22Rv1 (cell line): ENCODE data around the gene ADCY6.

Experiments used
- H3K27ac ChIP-seq: fragments of 450-650 bp; 2 replicates; pipeline ENCODE4 v1.5.1; 2017
- ZFX ChIP-seq: fragments of 450-650 bp; IDR thresholded peaks from 2 replicates; pipeline ENCODE4 v1.6.1; 2017; ENCODE audit warnings: antibody characterized with exemption, borderline replicate concordance
- TF ChIP-seq, protein P1 (sequence below): fragments of 450-650 bp; IDR thresholded peaks from 2 replicates; pipeline ENCODE4 v1.5.1; 2017; ENCODE audit warnings: mild to moderate bottlenecking

The ADCY6 gene

DNA sequence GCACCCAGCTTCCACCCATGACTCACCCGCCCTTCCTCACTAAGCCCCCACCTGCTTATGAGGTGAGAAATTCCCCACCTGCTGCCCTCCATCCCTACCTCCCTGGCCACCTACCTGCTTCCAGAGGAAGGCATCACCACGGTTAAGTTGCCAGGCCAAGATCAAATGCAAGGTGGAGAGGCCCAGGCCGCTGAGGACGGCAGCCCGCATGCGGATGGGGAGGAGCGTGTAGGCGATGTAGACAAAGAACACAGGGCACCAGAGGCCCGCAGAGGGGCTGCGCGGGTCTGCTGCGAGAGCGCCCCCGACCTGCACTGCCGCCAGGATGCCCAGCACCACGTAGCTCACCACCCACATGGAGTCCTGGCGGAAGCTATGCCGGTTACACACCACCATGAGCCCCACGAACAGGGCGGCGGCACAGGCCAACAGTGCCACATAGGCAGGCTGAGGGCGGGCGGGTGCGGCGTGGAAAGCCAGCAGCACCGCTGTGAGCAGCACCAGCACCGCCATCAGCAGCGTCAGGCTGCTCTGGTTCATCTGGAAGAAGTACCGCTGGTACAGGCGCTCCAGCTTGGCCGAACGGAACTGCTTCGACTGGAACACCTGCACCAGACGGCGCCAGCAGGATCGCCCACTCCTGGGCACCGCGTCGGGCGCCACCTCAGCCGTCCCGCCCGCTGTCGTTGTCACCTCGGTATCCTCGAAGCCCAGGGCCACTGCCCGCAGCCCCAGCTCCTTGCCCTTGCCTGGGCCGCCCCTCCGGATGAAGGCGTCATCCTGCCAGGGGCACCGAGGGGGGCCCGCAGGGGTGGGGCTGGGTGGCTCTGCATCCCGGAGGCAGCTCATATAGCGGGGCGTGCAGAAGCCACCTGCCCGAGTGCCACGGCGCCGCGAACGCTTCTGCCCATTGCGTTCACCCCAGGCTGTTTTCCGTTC lies 6.2 kb downstream of the ADCY6 start:
- peak overlapping the region; percentile 95 for H3K27ac ChIP-seq
- TF ChIP-seq, protein P1, sequence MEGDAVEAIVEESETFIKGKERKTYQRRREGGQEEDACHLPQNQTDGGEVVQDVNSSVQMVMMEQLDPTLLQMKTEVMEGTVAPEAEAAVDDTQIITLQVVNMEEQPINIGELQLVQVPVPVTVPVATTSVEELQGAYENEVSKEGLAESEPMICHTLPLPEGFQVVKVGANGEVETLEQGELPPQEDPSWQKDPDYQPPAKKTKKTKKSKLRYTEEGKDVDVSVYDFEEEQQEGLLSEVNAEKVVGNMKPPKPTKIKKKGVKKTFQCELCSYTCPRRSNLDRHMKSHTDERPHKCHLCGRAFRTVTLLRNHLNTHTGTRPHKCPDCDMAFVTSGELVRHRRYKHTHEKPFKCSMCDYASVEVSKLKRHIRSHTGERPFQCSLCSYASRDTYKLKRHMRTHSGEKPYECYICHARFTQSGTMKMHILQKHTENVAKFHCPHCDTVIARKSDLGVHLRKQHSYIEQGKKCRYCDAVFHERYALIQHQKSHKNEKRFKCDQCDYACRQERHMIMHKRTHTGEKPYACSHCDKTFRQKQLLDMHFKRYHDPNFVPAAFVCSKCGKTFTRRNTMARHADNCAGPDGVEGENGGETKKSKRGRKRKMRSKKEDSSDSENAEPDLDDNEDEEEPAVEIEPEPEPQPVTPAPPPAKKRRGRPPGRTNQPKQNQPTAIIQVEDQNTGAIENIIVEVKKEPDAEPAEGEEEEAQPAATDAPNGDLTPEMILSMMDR = no peak
- TF ChIP-seq ZFX = no peak

DNA sequence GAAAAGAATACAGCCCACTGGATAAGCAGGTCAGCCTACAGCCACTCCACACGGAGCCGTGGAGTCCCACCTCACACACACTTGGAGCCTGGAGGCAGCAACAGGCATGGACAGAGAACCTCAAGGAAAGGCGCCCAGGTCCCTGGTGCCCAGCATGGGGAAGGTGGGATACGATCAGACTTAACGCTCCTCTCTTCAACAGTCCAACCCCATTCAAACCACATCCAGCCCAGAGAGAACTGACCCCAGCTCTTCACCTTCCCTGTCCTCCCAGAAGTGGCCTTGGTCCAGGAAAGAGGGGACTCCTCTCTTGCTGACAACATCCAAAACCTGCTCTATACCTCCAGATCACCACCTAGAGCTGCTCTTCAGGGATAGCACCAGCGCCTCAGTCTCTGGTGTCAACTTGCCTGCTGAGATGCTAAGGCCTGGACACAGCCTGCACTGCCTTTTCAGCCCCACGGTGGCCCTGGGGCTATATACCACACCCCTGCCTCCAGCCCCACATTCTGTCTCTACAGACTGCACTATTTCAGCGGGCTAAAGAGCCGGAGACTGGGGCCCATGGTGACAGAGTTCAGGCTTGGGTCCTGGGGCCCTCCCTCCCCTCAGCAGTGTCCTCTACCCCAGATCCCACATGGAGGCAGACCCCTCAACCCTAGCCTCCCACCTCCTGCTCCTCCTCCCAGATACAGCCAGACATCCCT lies 7.0 kb downstream of the ADCY6 start:
- H3K27ac ChIP-seq = peak overlapping the region; percentile 95

DNA sequence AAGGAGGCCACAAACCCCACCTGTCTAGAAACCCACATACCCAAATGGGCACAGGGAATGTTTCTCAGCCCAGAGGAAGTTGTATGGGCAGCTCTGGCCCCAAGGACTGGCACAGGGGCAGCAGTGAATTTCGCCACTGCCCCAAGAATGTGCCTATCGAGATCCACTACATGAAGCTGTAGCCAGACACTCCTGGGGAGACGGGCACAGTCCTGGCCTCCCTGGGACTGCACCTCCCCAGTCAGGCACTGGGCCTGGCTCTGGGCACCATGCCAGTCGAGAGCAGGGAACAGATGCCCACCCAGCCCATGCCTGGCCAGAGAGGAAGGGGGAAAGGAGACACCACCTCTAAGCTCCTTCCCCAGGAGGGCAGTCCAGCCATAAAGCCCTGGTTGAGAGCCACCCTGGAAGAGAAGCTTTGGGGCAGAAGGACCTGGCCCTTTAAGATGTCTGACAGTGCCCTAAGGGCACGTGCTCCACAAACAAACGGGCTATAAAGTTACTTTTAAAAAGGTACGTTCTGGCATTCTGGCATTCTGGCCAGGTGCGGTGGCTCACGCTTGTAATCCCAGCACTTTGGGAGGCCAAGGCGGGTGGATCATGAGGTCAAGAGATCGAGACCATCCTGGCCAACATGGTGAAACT lies 8.4 kb downstream of the ADCY6 start:
- H3K27ac ChIP-seq = peak overlapping the region; percentile 95
- TF ChIP-seq, protein P1 = no peak
- no peak for TF ChIP-seq ZFX

More for the DNA sequence above, 7.0 kb downstream of the ADCY6 start:
- TF ChIP-seq, protein P1 = no peak
- no peak for TF ChIP-seq ZFX

DNA sequence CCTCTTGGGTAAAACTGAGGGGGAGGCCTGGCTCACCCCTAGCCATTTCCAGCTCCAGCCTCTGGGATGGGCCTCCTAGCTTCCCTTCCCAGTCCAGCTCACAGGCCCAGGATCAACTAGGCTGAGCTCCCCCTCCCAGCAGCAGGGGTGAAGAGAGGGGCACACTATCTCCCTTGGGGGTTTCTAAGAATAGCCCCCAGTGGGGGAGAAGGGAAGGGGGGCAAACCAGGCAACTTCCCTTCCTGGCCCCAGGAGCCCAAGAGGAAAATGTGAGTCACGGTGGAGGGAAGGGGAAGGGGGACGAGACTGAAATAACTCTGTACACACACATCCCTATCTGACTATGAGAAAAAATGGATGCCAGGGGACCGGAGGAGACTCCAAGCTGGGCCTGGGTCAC lies 9.0 kb downstream of the ADCY6 start:
- TF ChIP-seq, protein P1 = no peak

DNA sequence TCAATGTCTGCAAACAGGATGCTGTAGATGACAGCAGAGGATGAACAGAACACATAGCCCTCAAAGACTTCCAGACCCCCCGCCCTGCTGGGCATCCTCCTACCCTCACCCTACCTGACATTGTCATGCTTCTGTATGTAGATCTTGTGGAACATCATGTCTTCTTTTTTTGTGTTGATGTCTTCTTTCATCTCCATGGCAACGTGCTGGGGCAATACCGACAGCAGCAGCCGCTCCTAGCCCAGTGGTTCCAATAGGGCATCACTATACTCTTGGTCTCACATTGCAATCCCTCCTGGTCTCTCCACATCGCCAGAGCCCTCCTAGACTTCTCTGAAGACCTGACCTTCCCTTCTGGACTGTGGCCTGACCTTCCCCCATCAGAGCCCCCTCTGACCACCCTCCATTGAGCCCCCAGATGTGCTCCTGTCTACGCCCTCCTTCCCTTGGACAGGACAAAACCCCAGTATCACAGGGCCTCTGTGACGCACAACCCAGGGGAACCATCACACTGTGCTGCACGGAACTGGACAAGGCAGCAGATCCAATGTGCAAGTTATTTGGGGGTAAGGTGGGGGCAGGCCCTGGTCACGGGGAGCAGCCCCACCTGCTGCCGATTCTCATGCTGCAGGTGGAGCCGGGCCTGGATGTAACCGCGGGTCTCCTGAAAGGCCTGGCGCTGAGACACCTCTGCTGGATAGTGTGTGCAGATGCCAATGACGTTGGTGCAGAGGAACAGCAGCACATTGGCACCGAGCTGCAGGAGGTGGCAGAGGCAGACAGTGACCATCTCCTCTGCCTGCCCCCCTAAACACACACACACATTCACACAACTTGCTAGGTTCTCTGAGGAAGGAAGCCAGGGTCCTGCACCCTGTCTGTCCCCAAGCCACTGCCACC lies 11.1 kb downstream of the ADCY6 start:
- TF ChIP-seq, protein P1 = no peak
- no peak for TF ChIP-seq ZFX
- peak overlapping the region; percentile 95 for H3K27ac ChIP-seq

More for the DNA sequence above, 9.0 kb downstream of the ADCY6 start:
- H3K27ac ChIP-seq = peak overlapping the region; percentile 95

DNA sequence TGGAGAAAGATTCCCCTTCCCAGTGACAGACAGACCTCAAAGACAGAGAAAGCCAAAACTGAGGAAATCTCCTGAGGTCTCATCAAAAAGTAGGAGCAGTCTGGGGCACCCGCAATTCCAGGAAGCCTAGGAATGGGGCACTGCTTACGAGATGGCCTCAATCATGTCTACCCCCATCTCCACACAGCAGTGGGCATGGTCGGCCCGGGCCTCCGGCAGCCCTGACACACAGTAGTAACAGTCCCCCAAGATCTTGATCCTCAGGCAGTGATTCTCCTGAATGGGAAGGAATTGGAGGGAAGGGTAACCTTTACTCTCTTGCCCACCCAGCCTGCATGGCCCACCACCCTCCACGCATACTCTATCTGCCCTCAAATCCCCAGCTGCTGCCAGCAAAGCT lies 11.9 kb downstream of the ADCY6 start:
- no peak overlapping the region for H3K27ac ChIP-seq
- TF ChIP-seq, protein P1 = no peak
- no peak for TF ChIP-seq ZFX
